ENCODE data around the gene PHEX.
A peak's percentile ranks its signal among the peaks of the same experiment; 100 is the strongest.

The PHEX gene

DNA sequence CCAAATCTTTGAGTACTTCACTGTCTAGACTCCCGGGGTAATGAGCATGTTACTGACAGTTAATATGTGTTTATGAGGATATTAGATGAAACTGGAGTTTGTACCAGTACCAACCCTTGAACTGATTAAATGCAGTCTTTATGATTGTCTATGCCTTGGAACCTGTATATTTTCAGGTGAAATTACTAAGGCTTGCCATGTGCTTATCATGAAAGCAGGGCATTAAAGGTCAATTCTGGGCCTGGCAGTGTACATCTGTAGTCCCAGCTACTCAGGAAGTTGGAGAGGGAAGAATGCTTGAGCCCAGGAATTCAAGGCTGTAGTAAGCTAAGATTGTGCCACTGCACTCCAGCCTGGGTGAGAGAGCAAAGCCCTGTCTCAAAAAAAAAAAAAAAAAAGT is 27.6 kb downstream of the PHEX start:
- DNase-seq: no peak
- no peaks in the 10 kb centered on the region for H3K36me3 Mint-ChIP-seq
- H3K4me3 Mint-ChIP-seq: no peak overlapping the region
- H3K4me1 Mint-ChIP-seq: peaks cover 13% of the 10 kb centered on the region
- no peaks in the 10 kb centered on the region for H3K27me3 Mint-ChIP-seq
- H3K27ac Mint-ChIP-seq: peak overlapping the region; percentile 12
- CTCF ChIA-PET: no interaction called here
- no peaks in the 10 kb centered on the region for H3K9me3 Mint-ChIP-seq

DNA sequence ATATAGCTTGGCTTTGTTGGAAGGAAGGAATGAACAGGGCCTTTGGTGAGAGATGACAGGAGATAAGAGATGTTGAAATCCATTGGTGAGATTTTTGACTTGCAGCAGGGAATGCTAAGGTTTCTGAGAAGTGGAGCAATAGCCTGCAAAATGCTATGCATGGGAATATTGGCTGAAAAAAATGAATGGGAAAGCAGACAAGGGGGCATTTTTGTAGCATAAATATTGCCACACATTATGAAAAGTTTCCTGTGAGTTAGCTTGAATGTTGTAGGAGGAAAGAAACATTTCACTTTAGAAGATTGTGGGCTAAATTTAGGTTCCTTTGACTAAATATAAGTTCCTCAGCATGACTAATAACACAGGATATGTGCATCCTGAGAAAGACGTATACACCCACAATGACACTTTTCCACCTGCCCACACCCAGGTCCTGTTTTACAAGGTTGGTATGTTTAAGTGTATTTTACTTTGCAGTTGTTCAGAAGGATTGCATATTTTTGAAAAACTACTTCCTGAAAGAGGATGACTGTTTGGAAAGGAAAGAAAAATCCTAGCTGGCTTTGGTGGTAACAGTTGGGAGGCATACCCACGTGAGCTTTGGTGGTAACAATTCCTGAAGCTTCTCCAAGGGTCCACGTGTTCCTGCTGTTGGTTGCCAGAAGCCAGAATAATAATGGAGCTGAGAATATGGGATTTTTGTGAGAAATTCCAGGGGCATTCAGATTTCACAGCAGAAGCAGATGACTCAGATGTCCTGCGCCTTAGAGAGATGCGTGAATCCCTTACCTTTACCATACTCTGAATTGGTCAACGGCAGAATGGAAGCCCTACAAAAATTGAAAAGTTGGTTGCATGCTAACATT is 28.5 kb downstream of the PHEX start:
- Mint-ChIP-seq H3K4me3 (no peak overlapping the region), H3K27me3 (no peaks in the 10 kb centered on the region), H3K4me1 (peaks cover 13% of the 10 kb centered on the region), H3K9me3 (no peaks in the 10 kb centered on the region), H3K36me3 (no peaks in the 10 kb centered on the region), H3K27ac (peak overlapping the region; percentile 76)
- CTCF ChIA-PET: no interaction called here
- no peak for DNase-seq

DNA sequence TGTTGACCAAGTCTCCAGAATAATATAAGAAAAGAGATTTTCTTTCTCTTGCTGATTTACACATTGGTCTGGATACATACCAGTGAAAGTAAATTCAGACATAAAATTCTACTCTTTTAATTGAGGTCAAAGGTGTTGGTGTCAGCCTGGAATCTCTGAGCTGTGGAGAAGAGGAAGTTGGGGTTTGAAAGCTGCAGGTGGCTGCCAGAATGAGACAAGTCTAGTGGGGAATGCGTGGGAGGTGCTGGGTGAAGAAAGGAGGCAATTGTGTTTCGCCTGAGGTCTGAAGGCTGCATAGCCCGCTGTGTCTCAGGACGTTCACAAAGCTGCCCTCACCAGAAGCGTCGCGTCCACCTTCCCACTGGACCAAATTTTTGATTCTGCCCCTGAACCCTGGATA is 31.2 kb downstream of the PHEX start:
- DNase-seq: no peak
- H3K27me3 Mint-ChIP-seq: no peaks in the 10 kb centered on the region
- CTCF ChIA-PET: no interaction called here
- no peak overlapping the region for H3K4me3 Mint-ChIP-seq
- no peaks in the 10 kb centered on the region for H3K36me3 Mint-ChIP-seq
- H3K27ac Mint-ChIP-seq: no peak overlapping the region
- H3K9me3 Mint-ChIP-seq: no peaks in the 10 kb centered on the region
- peaks cover 13% of the 10 kb centered on the region for H3K4me1 Mint-ChIP-seq

DNA sequence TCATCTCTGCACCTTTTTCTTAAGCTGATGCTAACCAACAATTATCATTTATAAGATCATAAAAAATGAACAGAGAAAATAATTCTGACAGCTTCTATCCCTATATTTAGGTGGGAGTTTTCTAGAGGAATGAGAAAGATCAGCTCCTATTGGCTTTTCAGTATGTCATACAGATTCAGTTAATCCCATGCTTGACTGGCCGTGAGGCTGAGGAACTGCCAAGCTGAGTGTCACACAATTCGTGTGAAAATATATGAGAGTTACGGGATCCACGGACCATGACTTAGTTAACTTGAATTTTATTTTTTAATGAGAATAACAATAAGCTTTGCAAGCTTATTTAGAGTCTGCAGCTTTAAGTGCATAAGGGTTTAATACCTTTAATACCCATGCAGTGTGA is 37.5 kb downstream of the PHEX start:
- no peak overlapping the region for H3K4me3 Mint-ChIP-seq
- H3K36me3 Mint-ChIP-seq: no peaks in the 10 kb centered on the region
- no peaks in the 10 kb centered on the region for H3K9me3 Mint-ChIP-seq
- H3K4me1 Mint-ChIP-seq: no peaks in the 10 kb centered on the region
- DNase-seq: no peak
- CTCF ChIA-PET: no interaction called here
- H3K27me3 Mint-ChIP-seq: no peaks in the 10 kb centered on the region
- no peak overlapping the region for H3K27ac Mint-ChIP-seq

DNA sequence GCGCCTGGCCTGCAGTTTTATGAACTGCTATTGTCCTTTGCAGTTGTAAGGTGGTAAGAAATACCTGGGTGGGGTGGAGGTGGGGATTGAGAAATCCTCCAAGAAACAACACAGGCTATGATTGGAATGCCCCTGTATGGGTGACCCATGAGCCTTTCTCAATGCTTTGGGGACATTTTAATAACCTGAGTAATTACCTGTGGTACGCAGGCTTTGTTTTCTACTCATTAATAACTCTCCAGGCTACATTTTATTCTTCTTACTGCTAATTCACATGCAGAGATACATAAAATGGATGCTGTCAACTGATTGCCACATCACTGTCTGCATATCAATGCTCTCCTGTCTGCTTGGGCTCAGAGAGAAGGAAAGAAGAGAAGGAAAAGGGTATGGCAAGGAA is 41.8 kb downstream of the PHEX start:
- Mint-ChIP-seq H3K4me3 (no peak overlapping the region), H3K4me1 (no peaks in the 10 kb centered on the region), H3K36me3 (no peaks in the 10 kb centered on the region), H3K27me3 (no peaks in the 10 kb centered on the region), H3K27ac (no peak overlapping the region), H3K9me3 (no peaks in the 10 kb centered on the region)
- CTCF ChIA-PET: no interaction called here
- no peak for DNase-seq

DNA sequence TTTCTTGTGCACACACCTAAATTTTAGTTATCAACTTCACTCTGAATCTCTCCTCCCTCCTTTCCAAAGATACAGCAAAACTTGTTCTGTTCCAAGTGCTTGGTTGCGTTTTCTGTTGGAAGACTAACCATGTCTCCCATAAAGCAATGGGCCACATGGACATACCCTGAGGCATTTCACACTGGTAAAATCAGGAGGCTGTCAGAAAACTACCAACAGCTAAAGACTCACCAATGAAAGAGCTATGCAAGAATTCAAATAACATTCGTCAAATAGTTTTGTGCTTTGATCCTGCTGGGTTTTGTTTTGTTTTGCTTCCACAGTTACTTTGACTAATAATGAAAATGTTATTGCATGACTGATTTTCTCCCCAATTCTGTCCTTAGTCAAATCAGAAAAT is 46.0 kb downstream of the PHEX start:
- no peak overlapping the region for H3K27ac Mint-ChIP-seq
- DNase-seq: no peak
- CTCF ChIA-PET: no interaction called here

DNA sequence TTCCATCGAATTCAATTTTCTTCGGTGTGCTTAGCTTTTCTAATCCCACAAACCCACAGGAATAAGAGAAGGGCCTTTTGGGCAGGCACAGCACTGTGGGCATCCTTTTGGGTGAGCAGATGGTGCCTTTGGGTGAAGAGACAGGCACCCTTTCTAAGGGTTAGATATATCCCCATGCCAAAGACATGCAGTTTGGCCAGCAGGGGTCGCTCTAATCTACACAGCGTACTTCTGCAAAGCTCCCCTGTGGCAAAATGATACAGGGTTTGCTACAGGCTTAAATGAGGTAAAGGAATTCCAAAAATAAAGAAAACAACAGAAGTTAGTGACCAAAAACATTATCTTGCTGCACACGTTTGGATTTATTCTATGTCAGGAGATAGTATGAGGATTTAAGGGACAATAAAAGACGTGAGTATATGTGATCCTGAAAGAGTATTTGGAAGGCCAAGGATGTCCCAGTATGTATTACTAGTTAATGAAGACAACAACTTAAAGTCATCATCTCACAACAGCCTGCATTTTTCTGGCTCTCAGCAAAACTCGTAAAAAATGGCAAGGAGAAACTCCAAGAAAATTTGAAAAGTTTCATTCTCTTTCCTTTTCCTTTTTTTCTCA is 49.5 kb downstream of the PHEX start:
- peak; percentile 48 for DNase-seq
- Mint-ChIP-seq H3K27ac (no peak overlapping the region), H3K4me3 (no peak overlapping the region), H3K36me3 (no peaks in the 10 kb centered on the region), H3K9me3 (no peaks in the 10 kb centered on the region), H3K27me3 (no peaks in the 10 kb centered on the region), H3K4me1 (no peaks in the 10 kb centered on the region)
- CTCF ChIA-PET: no interaction called here

More for the DNA sequence above, 46.0 kb downstream of the PHEX start:
- no peaks in the 10 kb centered on the region for H3K36me3 Mint-ChIP-seq
- no peak overlapping the region for H3K4me3 Mint-ChIP-seq
- H3K9me3 Mint-ChIP-seq: no peaks in the 10 kb centered on the region
- no peaks in the 10 kb centered on the region for H3K4me1 Mint-ChIP-seq
- H3K27me3 Mint-ChIP-seq: no peaks in the 10 kb centered on the region

DNA sequence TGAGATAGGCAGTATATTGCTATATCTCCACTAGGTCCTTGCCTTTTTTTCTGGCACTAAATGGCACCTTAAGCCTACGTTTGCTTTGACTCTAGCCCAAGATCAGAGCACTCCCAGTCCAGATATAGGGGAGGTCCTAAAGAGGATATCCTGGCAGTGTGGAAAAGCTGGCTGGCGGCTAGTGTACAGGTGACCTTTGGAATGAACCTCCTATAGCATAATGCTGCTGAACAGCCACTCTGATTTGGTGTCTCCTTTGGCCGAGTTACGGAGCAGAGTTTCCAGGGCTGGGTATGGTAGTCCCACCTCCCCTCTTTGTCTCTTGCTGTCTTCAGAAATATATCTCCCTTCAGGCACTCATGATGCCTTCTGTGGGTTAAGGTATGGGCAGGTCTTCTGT is 53.9 kb downstream of the PHEX start:
- H3K4me1 Mint-ChIP-seq: no peaks in the 10 kb centered on the region
- H3K27ac Mint-ChIP-seq: no peak overlapping the region
- no peaks in the 10 kb centered on the region for H3K9me3 Mint-ChIP-seq
- no peaks in the 10 kb centered on the region for H3K36me3 Mint-ChIP-seq
- no peaks in the 10 kb centered on the region for H3K27me3 Mint-ChIP-seq
- CTCF ChIA-PET: no interaction called here
- no peak overlapping the region for H3K4me3 Mint-ChIP-seq
- no peak for DNase-seq

DNA sequence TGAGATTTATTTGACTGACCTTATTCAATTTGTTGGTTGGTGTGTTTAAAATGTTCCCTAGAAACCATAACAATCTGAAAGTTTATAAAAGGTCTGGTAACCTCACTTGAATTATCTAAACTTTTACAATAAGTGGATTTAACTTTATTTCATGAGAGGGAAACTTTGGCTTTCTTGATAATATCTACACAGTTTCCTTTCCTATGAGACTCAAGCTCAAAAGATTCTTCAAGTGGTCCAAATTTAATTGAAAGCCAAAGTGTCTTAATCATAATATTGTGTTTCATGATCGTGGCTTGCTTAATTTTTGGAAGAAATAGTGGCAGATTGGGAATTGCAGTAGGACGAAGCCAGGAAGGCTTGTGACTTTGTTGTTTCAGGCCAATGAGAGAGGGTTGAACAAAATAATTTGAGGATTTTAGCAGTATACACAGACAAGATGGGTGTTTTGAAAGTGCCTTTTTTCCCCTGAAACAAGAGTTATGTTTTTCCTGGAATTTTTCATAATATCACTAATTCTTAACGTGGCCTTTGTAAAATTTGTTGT is 55.0 kb downstream of the PHEX start:
- Mint-ChIP-seq H3K4me3 (no peak overlapping the region), H3K4me1 (no peaks in the 10 kb centered on the region), H3K27me3 (no peaks in the 10 kb centered on the region), H3K27ac (no peak overlapping the region), H3K9me3 (no peaks in the 10 kb centered on the region), H3K36me3 (no peaks in the 10 kb centered on the region)
- CTCF ChIA-PET: no interaction called here
- DNase-seq: no peak

DNA sequence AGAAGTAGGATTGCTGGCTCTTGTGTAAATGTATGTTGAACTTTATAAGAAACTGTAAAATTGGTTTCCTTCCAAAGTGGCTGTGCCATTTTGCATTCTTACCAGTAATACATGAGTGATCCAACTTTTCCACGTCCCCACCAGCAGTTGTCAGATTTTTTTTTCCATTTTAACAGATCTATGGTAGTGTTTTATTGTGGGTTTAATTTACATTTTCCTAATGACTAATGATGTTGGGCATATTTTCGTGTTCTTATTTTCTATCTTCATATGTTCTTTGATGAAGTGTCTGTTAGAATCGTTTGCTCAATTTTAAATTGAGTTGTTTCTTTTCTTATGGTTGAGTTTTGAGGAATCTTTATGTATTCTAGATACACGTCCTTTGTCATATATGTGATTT is 56.2 kb downstream of the PHEX start:
- no peaks in the 10 kb centered on the region for H3K36me3 Mint-ChIP-seq
- H3K27ac Mint-ChIP-seq: no peak overlapping the region
- H3K4me1 Mint-ChIP-seq: no peaks in the 10 kb centered on the region
- CTCF ChIA-PET: no interaction called here
- no peaks in the 10 kb centered on the region for H3K27me3 Mint-ChIP-seq
- H3K9me3 Mint-ChIP-seq: no peaks in the 10 kb centered on the region
- no peak for DNase-seq
- no peak overlapping the region for H3K4me3 Mint-ChIP-seq

DNA sequence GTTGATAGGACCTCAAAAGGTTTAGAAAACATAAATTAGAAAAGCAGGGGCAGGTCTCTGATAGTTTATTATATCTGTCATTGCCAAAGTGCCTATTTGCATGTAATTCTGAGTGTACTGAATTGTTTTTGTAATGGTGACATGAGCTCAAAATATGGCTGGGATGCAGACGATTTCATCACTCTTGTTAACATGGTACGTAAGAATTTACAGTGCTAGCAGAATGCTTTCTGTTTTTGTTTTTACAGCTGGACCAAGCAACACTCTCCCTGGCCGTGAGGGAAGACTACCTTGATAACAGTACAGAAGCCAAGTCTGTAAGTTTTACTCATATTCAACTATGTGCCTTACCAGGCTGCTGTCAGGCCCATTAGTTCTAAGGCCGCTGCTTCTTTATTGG is 58.1 kb downstream of the PHEX start:
- DNase-seq: no peak
- H3K9me3 Mint-ChIP-seq: no peaks in the 10 kb centered on the region
- no peak overlapping the region for H3K4me3 Mint-ChIP-seq
- CTCF ChIA-PET: no interaction called here
- no peaks in the 10 kb centered on the region for H3K27me3 Mint-ChIP-seq
- H3K36me3 Mint-ChIP-seq: no peaks in the 10 kb centered on the region
- H3K27ac Mint-ChIP-seq: no peak overlapping the region
- no peaks in the 10 kb centered on the region for H3K4me1 Mint-ChIP-seq

DNA sequence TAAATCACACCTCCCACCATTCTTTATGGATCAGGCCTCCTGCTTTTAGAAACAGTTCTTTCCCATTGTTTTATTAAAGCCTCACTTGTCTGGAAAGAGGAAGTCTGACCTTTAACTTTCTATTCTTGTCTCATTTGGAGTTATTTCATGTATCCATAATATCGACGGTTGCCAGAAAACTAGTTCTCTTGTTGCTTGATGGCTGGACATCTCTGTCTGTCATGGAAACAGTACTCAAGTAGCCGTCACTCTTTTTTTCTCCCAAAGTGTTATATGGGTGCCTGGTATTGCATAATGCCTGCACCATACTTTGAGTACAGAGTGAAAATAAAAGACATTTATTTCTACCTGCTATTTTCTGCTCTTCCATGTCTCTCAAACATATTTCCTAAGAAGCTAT is 61.4 kb downstream of the PHEX start:
- Mint-ChIP-seq H3K4me3 (no peak overlapping the region), H3K27me3 (no peaks in the 10 kb centered on the region), H3K4me1 (no peaks in the 10 kb centered on the region), H3K27ac (no peak overlapping the region), H3K36me3 (no peaks in the 10 kb centered on the region), H3K9me3 (no peaks in the 10 kb centered on the region)
- CTCF ChIA-PET: interaction anchor here (0.6 kb wide), 1 partner anchor 123 kb away, joined by 3 read pairs; no protein-coding TSS in a partner anchor
- no peak for DNase-seq

DNA sequence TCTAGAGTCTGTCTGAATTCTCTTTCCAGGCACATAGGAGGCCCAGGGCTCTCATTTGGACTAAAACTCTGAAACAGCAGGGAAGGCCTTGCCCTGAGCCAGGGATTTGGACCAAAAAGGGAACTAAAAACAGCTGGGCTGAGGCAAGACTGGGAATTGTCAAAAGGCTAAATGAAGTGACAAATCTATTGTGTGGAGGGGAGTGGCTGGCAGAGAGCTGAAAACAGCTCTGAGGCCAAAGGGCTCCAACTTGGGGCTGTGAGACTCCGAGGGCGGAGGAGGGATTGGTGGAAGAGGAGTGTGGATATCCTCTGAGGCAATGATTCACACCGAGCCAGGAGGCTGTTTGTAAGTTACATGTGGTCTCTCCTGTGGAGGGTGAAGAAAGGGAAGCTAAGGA is 63.2 kb downstream of the PHEX start:
- CTCF ChIA-PET: no interaction called here
- Mint-ChIP-seq H3K4me1 (no peaks in the 10 kb centered on the region), H3K4me3 (no peak overlapping the region), H3K27ac (no peak overlapping the region), H3K36me3 (no peaks in the 10 kb centered on the region), H3K9me3 (no peaks in the 10 kb centered on the region), H3K27me3 (no peaks in the 10 kb centered on the region)
- no peak for DNase-seq

DNA sequence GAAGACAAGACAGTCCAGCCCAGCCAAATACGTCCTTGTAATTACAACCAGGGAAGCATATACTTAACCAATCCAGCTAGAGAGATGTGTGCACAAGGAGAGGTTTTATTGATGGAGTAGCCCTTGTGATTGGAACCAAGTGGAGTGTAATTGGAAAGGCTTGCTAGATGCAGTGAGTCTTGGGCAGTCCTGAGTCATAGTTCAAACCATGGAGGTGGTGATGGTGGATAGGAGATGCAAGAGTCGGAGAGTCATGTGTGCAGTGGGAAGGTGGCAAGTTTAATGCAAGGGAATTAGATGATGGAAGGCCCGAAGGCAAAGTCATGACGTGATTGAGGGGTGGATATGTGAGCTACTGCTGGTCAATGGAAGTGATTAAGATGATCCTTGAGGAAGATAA is 63.7 kb downstream of the PHEX start:
- DNase-seq: no peak
- H3K27me3 Mint-ChIP-seq: no peaks in the 10 kb centered on the region
- CTCF ChIA-PET: no interaction called here
- H3K4me3 Mint-ChIP-seq: no peak overlapping the region
- no peaks in the 10 kb centered on the region for H3K4me1 Mint-ChIP-seq
- no peak overlapping the region for H3K27ac Mint-ChIP-seq
- no peaks in the 10 kb centered on the region for H3K36me3 Mint-ChIP-seq
- no peaks in the 10 kb centered on the region for H3K9me3 Mint-ChIP-seq

DNA sequence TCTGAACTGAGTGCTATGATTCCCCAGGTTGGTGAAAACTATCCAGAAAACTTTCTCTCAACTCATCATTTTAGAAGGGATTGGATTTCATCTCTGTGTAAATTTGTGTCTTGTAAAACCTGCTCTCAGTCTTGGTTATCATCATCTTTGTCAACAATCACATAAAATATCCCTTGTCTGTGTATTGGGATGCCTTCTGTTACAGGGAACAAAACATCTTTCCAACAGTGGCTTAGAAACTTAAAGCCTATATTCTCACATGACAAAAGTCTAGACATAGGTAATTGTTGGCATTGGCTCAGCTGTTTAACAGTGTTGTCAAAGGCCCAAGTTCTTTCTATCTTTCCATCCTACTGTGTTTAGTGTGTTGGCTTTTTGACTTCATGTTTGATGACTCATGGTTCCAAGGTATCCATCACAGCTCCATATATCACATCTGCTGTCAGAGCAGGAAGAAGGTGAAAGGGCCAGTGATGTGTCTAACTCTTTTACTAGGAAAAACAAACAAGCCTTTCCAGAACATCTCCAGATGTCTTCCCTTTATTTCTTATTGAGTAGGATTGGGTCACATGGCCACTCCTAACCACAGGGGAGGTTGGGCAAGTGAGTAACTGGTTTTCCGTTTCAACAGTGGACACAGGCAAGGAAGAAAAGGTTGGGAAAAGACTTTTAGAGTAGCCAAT is 65.0 kb downstream of the PHEX start:
- H3K27me3 Mint-ChIP-seq: no peaks in the 10 kb centered on the region
- no peaks in the 10 kb centered on the region for H3K9me3 Mint-ChIP-seq
- H3K4me1 Mint-ChIP-seq: no peaks in the 10 kb centered on the region
- DNase-seq: no peak
- H3K4me3 Mint-ChIP-seq: no peak overlapping the region
- H3K27ac Mint-ChIP-seq: no peak overlapping the region
- no peaks in the 10 kb centered on the region for H3K36me3 Mint-ChIP-seq
- CTCF ChIA-PET: no interaction called here

Data from activated naive CD4-positive, alpha-beta T cell treated with anti-CD3 and anti-CD28 coated beads, Interleukin-2, amount 10 ng/mL, durations not matched to agents 7 days and 5 days (primary cell).